T-helper 2 cell treated with Interferon-gamma antibody and Interleukin-4, amounts not matched to agents 5 μg/mL and 100 μg/mL, for 36 hours (primary cell): ENCODE measurements around the gene COL19A1.
"Not testable (repeated sequence)": the region's sequence is repeated elsewhere in the genome, so short reads cannot be mapped to it uniquely, and the experiment has no call there.

Source experiments
- DNase-seq: peaks from one replicate; pipeline ENCODE4 v3.0.0; 2021; ENCODE audit warnings: low spot score
- H3K27ac Mint-ChIP-seq: one replicate; pipeline ENCODE4 v1.8.0; 2021; ENCODE audit warnings: mild to moderate bottlenecking, mixed read lengths
- H3K27me3 Mint-ChIP-seq: one replicate; pipeline ENCODE4 v1.8.0; 2021; ENCODE audit warnings: low read depth, mixed read lengths
- H3K36me3 Mint-ChIP-seq: one replicate; pipeline ENCODE4 v1.8.0; 2021; ENCODE audit warnings: low read depth, mixed read lengths
- H3K4me1 Mint-ChIP-seq: one replicate; pipeline ENCODE4 v1.8.0; 2021; ENCODE audit warnings: low read depth, mixed read lengths
- H3K4me3 Mint-ChIP-seq: one replicate; pipeline ENCODE4 v1.8.0; 2022; ENCODE audit warnings: mild to moderate bottlenecking, moderate library complexity, mixed read lengths
- H3K9me3 Mint-ChIP-seq: one replicate; pipeline ENCODE4 v1.8.0; 2021; ENCODE audit warnings: mixed read lengths

COL19A1 gene

GRCh38 chr6:69980624-69981023 lies 114.3 kb downstream of the COL19A1 start:
- Mint-ChIP-seq H3K27me3 (no peaks in the 10 kb centered on the region), H3K9me3 (no peaks in the 10 kb centered on the region), H3K4me1 (no peaks in the 10 kb centered on the region), H3K36me3 (no peaks in the 10 kb centered on the region), H3K4me3 (no peak overlapping the region), H3K27ac (no peak overlapping the region)
- no peak for DNase-seq

DNA sequence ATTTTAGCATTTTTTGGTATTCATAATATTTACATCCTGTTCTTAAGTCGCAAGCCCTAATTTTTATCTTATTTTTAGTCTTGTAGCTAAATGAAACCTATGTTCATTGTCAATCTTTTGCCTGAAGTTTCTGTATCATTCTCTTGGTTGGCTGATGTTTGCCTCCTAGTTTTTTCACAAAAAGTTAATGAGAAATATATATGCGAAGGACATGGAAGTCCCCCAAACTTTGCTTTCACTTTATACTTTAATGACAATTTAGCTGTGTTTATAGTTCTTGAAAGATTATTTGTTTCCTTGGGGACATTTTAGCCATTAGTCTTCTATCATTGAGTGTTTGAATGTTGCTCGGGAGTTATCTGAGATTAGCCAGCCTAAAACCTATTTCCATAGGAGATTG lies 118.2 kb downstream of the COL19A1 start:
- no peaks in the 10 kb centered on the region for H3K36me3 Mint-ChIP-seq
- no peaks in the 10 kb centered on the region for H3K9me3 Mint-ChIP-seq
- H3K4me3 Mint-ChIP-seq: no peak overlapping the region
- H3K4me1 Mint-ChIP-seq: peaks cover 5% of the 10 kb centered on the region
- no peak for DNase-seq
- no peaks in the 10 kb centered on the region for H3K27me3 Mint-ChIP-seq
- H3K27ac Mint-ChIP-seq: no peak overlapping the region

- no peak overlapping the region for H3K4me3 Mint-ChIP-seq
- H3K36me3 Mint-ChIP-seq: no peaks in the 10 kb centered on the region
- H3K4me1 Mint-ChIP-seq: peaks cover 5% of the 10 kb centered on the region
- H3K9me3 Mint-ChIP-seq: no peaks in the 10 kb centered on the region
- no peak overlapping the region for H3K27ac Mint-ChIP-seq
- no peaks in the 10 kb centered on the region for H3K27me3 Mint-ChIP-seq
- DNase-seq: no peak
Observed at GRCh38 chr6:69985180-69985579, 118.8 kb downstream of the COL19A1 start.

DNA sequence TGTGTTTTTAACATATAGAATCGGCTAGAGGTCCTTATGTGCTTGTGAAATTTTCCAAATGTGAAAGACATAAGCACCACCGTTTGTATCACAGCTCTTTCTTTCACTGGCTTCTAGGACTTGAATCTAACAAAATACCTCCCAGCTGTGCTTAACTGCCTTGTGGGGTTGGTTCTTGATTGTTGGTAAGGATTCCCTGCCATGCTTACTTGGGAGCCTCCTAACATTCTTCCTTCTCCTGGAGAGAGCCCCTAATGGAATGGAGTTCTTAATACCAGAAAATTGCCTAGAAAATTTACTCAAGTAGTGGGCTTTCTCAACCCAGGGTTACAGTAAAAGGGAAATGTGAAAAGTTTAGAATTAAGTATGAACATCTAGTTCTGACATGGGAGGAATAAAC lies 121.2 kb downstream of the COL19A1 start:
- Mint-ChIP-seq H3K4me3 (no peak overlapping the region), H3K27me3 (no peaks in the 10 kb centered on the region), H3K27ac (no peak overlapping the region), H3K36me3 (no peaks in the 10 kb centered on the region), H3K9me3 (no peaks in the 10 kb centered on the region), H3K4me1 (peaks cover 5% of the 10 kb centered on the region)
- no peak for DNase-seq

DNA sequence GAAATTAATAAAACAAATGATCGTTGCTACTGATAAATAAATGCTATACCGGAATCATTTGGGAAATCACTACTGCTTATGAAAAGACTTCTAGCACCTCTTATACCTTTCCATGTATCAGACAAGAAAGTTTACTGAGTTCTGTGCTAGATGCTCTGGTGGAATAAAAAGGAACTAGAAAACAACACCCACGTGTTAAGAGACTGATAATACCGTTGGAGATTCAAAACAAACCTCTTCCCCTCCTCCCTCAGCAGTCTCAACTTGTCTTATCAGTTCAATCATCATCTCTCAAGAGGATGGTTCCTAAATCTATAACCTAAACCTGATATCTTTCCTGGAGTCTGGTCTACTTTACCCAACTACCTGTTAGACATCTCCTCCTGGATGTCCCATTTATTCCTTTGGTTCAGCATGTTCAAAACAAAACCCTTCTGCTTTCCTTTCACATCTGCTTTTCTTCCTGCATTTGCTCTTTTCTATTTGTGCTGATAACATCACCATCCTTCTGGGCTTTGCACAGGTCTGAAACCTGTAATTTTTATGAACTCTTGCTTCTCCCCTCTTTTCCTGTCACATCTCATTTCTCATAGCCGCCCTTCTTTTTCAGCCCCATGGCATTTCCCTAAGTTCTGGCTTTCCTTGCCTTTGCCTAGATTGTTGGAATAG lies 122.2 kb downstream of the COL19A1 start:
- Mint-ChIP-seq H3K9me3 (no peaks in the 10 kb centered on the region), H3K36me3 (no peaks in the 10 kb centered on the region), H3K4me1 (peaks cover 5% of the 10 kb centered on the region), H3K27ac (no peak overlapping the region), H3K27me3 (no peaks in the 10 kb centered on the region), H3K4me3 (no peak overlapping the region)
- DNase-seq: no peak

DNA sequence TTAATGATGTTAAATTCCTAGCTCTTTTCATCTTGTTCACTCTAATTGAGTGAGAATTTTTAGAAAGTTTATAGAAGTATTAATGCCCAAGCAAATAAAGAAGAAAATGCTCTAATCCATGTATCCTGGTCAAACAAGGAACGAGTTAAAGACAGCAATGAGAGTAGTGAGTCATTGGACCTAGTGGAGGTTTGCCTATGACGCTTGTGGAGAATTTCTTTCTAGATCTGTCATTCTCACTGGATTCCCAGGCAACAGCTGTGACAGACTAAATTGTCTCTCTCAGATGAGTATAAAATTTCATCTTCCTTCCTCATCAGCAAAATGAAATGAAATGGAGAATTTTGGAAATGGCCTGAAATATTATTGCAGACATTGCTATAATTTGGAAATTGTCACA lies 127.9 kb downstream of the COL19A1 start:
- Mint-ChIP-seq H3K27me3 (no peaks in the 10 kb centered on the region), H3K27ac (no peak overlapping the region), H3K36me3 (no peaks in the 10 kb centered on the region), H3K9me3 (no peaks in the 10 kb centered on the region), H3K4me1 (no peaks in the 10 kb centered on the region), H3K4me3 (no peak overlapping the region)
- DNase-seq: no peak

GRCh38 chr6:70008189-70008588 lies 141.8 kb downstream of the COL19A1 start:
- H3K4me3 Mint-ChIP-seq: no peak overlapping the region
- DNase-seq: no peak
- no peaks in the 10 kb centered on the region for H3K27me3 Mint-ChIP-seq
- peaks cover 12% of the 10 kb centered on the region for H3K9me3 Mint-ChIP-seq
- no peaks in the 10 kb centered on the region for H3K36me3 Mint-ChIP-seq
- no peak overlapping the region for H3K27ac Mint-ChIP-seq
- H3K4me1 Mint-ChIP-seq: no peaks in the 10 kb centered on the region

DNA sequence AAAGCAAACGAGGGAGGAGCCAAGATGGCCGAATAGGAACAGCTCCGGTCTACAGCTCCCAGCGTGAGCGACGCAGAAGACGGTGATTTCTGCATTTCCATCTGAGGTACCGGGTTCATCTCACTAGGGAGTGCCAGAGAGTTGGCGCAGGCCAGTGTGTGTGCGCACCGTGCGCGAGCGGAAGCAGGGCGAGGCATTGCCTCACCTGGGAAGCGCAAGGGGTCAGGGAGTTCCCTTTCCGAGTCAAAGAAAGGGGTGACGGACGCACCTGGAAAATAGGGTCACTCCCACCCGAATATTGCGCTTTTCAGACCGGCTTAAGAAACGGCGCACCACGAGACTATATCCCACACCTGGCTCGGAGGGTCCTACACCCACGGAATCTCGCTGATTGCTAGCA lies 144.0 kb downstream of the COL19A1 start:
- H3K4me3 Mint-ChIP-seq, H3K36me3 Mint-ChIP-seq, DNase-seq, H3K27me3 Mint-ChIP-seq, H3K4me1 Mint-ChIP-seq, H3K27ac Mint-ChIP-seq: not testable (repeated sequence)
- peaks cover 12% of the 10 kb centered on the region for H3K9me3 Mint-ChIP-seq

- H3K27me3 Mint-ChIP-seq, H3K27ac Mint-ChIP-seq, DNase-seq, H3K9me3 Mint-ChIP-seq, H3K36me3 Mint-ChIP-seq, H3K4me1 Mint-ChIP-seq, H3K4me3 Mint-ChIP-seq: not testable (repeated sequence)
Observed at GRCh38 chr6:70023201-70023600, 156.8 kb downstream of the COL19A1 start.

DNA sequence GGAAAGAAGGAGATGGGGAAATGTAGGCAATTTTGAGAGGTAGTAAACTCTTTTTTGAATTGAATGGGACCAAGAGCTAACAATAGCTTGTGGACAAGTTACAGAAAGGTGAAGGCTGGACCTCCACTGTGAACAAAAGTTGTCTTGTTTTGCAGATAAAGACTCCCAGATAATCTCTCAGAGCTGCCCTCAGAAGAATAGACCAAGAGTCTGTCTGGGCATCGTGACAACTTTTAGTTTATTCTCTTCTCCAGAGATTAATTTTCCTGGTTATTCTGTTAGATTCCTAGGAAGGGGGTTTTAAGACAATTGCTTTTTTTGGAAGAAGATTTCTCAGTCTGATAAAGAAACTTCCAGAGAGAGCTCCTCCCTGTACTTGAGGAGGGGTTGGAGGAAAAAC lies 161.9 kb downstream of the COL19A1 start:
- Mint-ChIP-seq H3K27ac (no peak overlapping the region), H3K36me3 (no peaks in the 10 kb centered on the region), H3K27me3 (no peaks in the 10 kb centered on the region), H3K4me1 (no peaks in the 10 kb centered on the region), H3K4me3 (no peak overlapping the region), H3K9me3 (no peaks in the 10 kb centered on the region)
- DNase-seq: no peak

GRCh38 chr6:70028926-70029325 lies 162.6 kb downstream of the COL19A1 start:
- DNase-seq: no peak
- Mint-ChIP-seq H3K4me3 (no peak overlapping the region), H3K27ac (no peak overlapping the region), H3K36me3 (no peaks in the 10 kb centered on the region), H3K4me1 (no peaks in the 10 kb centered on the region), H3K27me3 (no peaks in the 10 kb centered on the region), H3K9me3 (no peaks in the 10 kb centered on the region)

DNA sequence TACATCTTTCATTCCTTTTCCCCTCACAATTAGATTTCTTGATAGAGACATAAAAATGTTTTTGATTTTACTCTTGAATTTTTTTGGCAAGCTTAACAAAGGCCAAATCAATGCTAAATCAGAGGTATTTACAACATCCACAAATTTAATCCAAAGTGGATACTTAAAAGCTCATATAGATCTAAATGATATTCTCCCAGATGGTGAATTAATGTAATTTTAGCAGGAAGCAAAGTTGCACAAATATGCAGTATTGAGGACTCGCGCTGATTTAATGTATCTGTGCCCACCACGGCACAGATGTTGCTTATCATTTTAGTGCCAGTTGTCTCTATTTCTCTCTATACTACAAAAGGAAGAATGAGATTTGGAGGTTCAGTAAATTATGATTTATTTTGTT lies 167.4 kb downstream of the COL19A1 start:
- H3K27ac Mint-ChIP-seq: no peak overlapping the region
- no peak for DNase-seq
- no peaks in the 10 kb centered on the region for H3K36me3 Mint-ChIP-seq
- H3K9me3 Mint-ChIP-seq: no peaks in the 10 kb centered on the region
- H3K27me3 Mint-ChIP-seq: no peaks in the 10 kb centered on the region
- H3K4me3 Mint-ChIP-seq: no peak overlapping the region
- H3K4me1 Mint-ChIP-seq: no peaks in the 10 kb centered on the region

GRCh38 chr6:70037445-70037844 lies 171.1 kb downstream of the COL19A1 start:
- Mint-ChIP-seq H3K4me1 (no peaks in the 10 kb centered on the region), H3K36me3 (no peaks in the 10 kb centered on the region), H3K27ac (no peak overlapping the region), H3K4me3 (no peak overlapping the region), H3K9me3 (no peaks in the 10 kb centered on the region), H3K27me3 (no peaks in the 10 kb centered on the region)
- DNase-seq: no peak

DNA sequence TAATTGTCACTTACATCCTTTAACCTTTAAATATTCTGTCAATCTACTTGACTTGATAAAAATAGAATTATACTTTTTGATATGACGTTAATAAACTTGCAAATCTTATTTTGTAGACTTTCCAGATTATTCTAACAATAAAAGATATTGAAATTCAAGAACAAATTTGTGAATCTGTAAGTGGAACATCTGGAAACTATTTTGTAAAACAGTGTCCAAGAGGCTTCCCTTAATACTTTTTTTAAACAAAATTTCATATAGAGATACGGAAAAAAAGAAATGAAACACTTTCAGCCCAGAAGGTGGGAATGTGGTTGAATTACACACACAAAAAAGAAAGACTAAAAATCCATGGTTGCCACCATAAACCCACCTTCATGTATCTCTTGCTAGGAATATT lies 174.4 kb downstream of the COL19A1 start:
- H3K4me1 Mint-ChIP-seq: no peaks in the 10 kb centered on the region
- no peak overlapping the region for H3K4me3 Mint-ChIP-seq
- no peaks in the 10 kb centered on the region for H3K9me3 Mint-ChIP-seq
- no peak overlapping the region for H3K27ac Mint-ChIP-seq
- H3K27me3 Mint-ChIP-seq: no peaks in the 10 kb centered on the region
- no peak for DNase-seq
- no peaks in the 10 kb centered on the region for H3K36me3 Mint-ChIP-seq

GRCh38 chr6:70041411-70041810 lies 175.1 kb downstream of the COL19A1 start:
- H3K27ac Mint-ChIP-seq: no peak overlapping the region
- H3K4me3 Mint-ChIP-seq: no peak overlapping the region
- H3K9me3 Mint-ChIP-seq: no peaks in the 10 kb centered on the region
- DNase-seq: no peak
- H3K4me1 Mint-ChIP-seq: no peaks in the 10 kb centered on the region
- H3K36me3 Mint-ChIP-seq: no peaks in the 10 kb centered on the region
- H3K27me3 Mint-ChIP-seq: no peaks in the 10 kb centered on the region
